ENCODE data around the gene DIS3L2.
"Not testable (repeated sequence)": the region's sequence is repeated elsewhere in the genome, so short reads cannot be mapped to it uniquely, and the experiment has no call there.

Gene DIS3L2

GRCh38 chr2:231940795-231941194, 20.7 kb upstream of the DIS3L2 start:
- TF ChIP-seq CTCF (conservative IDR thresholded peaks at IDR 0.05; ENCODE audit: low read depth, low read length): no peak
- H3K4me3 ChIP-seq (ENCODE audit: low read depth, low read length): no peak overlapping the region
- DNase-seq (ENCODE audit: low read depth): no peak

- H3K4me3 ChIP-seq (ENCODE audit: low read depth, low read length): no peak overlapping the region
- DNase-seq (ENCODE audit: low read depth): no peak
- TF ChIP-seq CTCF (conservative IDR thresholded peaks at IDR 0.05; ENCODE audit: low read depth, low read length): no peak
These were observed 19.8 kb upstream of the DIS3L2 start for GRCh38 chr2:231941673-231942072.

GRCh38 chr2:231942180-231942579, 19.3 kb upstream of the DIS3L2 start:
- TF ChIP-seq CTCF (conservative IDR thresholded peaks at IDR 0.05; ENCODE audit: low read depth, low read length): no peak
- H3K4me3 ChIP-seq (ENCODE audit: low read depth, low read length): no peak overlapping the region
- DNase-seq (ENCODE audit: low read depth): no peak

GRCh38 chr2:231946241-231946814, 15.2 kb upstream of the DIS3L2 start:
- no peak overlapping the region for H3K4me3 ChIP-seq (ENCODE audit: low read depth, low read length)
- DNase-seq (ENCODE audit: low read depth): no peak
- TF ChIP-seq CTCF (conservative IDR thresholded peaks at IDR 0.05; ENCODE audit: low read depth, low read length): no peak

GRCh38 chr2:231947112-231947511, 14.4 kb upstream of the DIS3L2 start:
- not testable (repeated sequence) for H3K4me3 ChIP-seq (ENCODE audit: low read depth, low read length); DNase-seq (ENCODE audit: low read depth)

GRCh38 chr2:231947694-231948093, 13.8 kb upstream of the DIS3L2 start:
- no peak for TF ChIP-seq CTCF (conservative IDR thresholded peaks at IDR 0.05; ENCODE audit: low read depth, low read length)
- DNase-seq (ENCODE audit: low read depth): no peak
- H3K4me3 ChIP-seq (ENCODE audit: low read depth, low read length): no peak overlapping the region

GRCh38 chr2:231951452-231952035, 10.0 kb upstream of the DIS3L2 start:
- TF ChIP-seq CTCF (conservative IDR thresholded peaks at IDR 0.05; ENCODE audit: low read depth, low read length): no peak
- no peak overlapping the region for H3K4me3 ChIP-seq (ENCODE audit: low read depth, low read length)
- DNase-seq (ENCODE audit: low read depth): no peak

Data from choroid plexus epithelial cell (primary cell).